ENCODE results near the gene PALS1.
"Not testable (repeated sequence)": the region's sequence is repeated elsewhere in the genome, so short reads cannot be mapped to it uniquely, and the experiment has no call there.

Gene PALS1

DNA sequence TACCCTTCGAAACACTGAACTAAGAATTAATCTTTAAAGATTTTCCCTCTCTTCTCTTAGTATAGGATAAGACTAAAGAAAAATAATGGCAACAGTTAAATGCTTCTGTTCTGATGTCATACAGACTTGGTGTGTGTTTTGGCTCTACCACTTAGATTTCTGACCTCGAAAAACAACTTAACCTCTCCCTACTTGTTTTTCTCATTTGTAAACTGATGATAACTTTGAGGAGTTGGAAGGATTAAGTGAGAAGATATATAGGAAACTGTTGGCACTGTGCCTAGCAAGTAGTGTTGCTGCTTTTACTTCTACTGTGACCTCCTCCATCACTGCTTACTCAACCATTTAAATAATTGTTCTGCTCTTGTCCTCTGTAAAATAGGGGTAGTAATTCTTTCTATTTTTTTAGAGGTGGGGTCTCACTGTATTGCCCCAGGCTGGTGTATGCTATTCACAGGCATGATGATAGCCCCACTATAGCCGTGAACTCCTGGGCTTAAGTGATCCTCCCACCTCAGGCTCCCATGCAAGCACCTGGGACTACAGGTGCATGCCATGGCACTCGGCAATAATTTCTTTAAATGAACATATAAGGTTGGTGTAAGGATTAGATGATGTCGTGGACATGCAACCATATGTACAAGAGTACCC, 22.4 kb downstream of the PALS1 start:
- DNase-seq, result no peak

DNA sequence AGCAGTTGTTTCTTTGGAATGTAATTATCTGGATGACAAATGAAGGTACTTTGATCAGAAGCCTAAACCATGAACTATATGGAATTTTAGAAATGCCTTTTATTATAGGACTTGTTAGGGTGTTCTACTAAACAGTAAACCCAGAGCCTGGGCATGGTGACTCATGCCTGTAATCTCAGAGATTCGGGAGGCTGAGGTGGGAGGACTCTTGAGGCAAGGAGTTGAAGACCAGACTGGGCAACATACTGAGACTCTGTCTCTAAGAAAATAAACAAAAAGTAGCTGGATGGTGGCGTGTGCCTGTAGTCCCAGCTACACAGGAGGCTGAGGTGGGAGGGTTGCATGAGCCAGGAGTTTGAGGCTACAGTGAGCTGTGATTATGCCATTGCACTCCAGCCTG, 23.9 kb downstream of the PALS1 start:
- no peak for DNase-seq

DNA sequence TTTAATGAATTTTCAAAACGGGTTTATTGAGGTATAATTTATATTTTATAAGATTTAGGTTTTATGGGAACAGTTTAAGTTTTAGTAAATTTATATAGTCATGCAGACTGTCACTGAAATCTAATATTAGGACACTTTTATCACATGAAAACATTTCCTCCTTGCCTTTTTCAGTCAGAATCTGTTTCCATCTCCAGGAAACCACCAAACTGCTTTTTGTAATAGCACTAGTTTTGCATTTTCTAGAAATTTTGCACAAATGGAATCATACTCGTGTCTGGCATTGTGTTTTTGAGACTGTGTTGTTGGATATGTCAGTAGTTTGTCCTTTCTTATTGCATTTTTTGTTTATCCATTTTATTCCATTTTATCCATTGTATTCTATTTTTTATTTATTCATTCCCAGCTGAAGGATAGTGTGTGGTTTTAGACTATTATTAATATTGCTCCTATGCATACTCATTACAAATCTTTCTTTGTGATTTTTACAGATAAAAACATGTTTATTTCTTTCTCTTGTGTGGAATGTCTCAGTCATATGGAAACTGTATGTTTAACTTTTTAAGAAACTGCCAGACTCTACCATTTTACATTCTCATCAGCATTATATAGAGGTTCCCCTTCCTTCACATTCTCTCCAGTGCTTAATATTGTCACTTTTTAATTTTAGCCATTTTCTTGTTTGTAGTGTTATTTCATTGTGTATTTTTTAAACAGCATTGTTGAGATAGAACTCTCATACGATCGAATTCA, 26.5 kb downstream of the PALS1 start:
- DNase-seq, result no peak

DNA sequence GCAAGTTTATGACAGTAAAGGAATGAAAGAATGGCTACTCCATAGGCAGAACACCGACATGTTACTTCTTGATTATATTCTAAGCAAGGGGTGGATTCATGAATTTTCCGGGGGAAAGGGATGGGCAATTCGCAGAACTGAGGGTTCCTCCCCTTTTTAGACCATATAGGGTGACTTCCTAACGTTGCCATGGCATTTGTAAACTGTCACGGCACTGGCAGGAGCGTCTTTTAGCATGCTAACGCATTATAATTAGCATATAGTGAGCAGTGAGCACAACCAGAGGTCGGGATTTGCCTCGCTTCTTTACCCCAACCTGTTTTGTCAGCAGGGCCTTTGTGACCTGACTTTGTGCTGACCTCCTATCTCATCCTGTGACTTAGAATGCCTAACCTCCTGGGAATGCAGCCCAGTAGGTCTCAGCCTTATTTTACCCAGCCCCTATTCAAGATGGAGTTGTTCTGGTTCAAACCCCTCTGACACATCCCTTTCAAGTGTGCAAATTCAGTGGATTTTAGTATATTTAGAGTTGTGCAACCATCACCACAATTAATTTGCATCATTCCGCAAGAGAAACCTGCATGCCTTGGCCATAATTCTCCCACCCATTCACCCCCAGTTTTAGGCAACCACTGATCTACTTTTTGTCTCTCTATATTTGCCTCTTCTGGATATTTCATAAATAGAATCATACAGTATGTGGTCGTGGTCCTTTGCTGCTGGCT, 27.4 kb downstream of the PALS1 start:
- no peak for DNase-seq

DNA sequence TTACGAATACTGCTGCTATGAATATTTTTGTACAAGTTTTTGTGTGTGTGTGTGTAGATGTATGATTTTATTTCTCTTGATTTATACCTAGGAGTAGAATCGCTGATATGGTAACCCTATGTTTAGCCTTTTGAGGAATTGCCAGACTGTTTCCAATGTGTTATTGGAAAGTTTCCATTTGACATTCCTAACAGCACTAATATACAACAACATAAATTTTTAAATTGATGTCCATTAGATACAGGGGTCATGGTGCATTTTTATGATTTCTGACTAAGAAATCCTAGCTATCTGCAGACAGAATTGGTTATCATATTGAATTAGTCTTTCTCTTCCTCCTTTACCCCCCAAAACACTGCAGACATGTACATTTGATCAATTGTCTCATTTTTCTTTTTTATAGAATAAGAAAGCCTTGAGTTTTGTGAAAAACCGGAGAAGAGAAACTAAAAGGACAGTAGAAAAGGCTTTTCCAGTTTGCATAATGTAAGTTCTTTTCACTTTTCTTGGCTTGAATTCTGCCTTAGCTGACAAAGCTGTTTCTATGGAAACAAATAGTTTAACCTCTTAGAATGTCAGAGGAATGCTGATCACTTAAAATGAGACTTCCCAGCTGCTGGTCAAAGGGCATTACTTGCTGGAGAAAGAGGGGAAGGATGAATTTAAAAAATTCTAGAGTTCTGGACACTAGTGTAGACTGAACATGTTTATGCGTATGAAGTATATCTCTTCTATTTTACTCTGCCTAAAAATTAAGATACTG, 28.2 kb downstream of the PALS1 start:
- no peak for DNase-seq

DNA sequence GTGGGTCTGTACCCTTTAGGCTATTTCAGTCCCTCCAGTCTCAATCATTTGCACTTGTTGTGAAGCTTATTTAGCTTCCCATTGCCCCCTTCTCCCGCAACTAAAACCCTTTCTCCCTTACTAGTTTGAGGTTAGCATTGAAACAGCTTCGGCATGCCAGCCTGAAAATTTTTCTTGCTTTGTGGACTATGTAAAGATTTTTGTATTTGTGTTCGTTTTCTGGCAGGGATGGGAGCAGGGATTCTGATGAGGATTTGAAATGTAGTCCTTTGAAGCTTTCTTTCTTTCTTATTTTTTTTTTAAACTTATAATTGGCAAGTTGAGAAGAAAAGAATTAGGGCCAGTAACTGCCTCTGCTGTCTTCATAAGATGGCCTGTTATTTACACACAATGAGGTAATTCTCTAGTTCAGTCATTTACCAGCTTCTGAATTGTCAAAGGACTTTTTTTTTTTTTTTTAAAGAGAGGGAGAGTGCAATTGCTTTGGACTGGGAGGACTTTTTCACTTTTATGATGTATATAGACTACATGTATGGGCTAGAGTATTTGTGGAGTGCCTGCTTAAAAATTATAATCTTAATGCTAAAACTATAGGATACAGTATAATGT, 29.0 kb downstream of the PALS1 start:
- no peak for DNase-seq

DNA sequence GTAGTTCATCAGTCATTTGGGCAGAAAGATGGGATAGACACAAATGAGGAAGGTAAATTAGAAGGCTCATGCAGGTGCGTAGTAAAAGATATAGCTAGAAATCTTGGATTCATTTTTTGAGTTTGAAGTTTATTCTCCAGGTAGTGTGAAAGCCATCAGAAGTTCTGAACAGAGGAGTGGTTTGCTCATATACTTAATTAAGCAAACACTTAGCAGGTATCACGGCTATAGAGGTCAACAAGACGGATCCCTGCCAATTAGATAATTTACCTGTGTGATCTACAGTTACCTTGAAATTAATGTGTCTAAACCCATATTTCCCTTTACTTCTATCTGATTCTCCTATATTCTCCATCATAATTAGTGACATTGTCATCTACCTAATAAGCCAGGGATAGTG, 29.7 kb downstream of the PALS1 start:
- no peak for DNase-seq

DNA sequence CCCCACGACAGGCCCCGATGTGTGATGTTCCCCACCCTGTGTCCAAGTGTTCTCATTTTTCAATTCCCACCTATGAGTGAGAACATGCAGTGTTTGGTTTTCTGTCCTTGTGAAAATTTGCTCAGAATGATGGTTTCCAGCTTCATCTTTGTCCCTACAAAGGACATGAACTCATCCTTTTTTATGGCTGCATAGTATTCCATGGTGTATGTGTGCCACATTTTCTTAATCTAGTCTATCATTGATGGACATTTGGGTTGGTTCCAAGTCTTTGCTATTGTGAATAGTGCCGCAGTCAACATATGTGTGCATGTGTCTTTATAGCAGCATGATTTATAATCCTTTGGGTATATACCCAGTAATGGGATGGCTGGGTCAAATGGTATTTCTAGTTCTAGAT, 32.0 kb downstream of the PALS1 start:
- not testable (repeated sequence) for DNase-seq

DNA sequence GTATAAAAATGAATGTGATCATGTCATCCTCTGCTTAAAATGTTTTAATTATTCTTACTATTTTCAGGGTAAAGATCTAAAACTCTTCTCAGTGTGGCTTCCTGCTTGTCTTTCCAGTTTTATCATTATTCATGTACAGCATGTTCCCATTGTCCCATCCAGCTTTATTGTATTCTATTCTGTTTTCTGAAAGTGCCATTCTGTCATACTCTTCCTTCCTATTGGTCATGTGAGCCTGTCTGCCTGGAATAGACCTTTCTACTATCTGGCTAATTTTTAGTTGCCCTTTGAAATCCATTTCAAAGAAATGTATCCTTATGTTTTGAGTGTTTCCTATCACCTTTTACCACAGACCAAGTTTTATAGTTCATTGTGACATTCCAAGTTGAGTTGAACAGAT, 34.9 kb downstream of the PALS1 start:
- DNase-seq, result no peak

DNA sequence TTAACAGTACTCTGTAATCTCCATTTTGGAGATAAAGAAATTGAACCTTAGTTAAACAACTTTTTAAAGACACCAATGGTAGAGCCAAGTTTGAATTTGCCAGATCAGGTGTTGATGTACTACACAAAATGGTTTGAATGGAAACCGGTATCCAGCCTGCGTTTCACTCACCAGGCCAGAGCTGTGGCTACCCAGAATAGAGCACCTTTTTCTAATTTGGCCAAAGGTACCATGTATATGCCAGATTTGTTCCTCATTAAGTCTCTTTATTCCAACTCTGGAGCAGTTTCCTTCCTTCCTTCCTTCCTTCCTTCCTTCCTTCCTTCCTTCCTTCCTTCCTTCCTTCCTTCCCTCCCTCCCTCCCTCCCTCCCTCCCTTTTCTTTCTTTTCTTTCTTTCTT, 39.3 kb downstream of the PALS1 start:
- DNase-seq, result no peak

DNA sequence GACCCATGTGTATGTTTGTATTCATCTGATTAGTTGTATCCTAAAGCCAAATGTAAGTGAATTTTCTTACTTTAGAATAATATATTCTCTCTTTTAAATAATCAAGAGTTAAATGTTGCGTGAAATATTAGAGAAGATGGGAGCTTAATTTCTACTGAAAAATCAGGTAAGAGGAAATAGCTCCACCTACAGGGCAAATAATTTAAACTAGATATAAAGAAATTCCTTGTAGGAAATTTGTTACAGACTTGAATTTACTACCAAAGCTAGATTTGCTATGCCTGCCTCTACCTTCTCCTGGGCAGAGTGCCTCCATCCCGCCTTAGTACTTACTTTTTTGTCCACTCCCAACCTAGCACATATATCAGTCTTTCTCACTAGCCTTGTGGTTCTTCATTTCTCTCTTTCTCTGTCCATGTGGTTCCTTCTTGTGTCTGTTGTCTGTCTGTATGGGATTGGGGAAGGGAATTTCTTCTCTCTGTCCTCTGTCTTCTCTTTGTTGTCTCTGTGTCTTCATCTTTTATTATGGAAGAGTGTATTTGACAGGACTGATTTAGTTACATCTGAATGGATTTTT, 44.7 kb downstream of the PALS1 start:
- DNase-seq, result peak in 1 of 2 experiments; percentile 2

Data from NCI-H1930 (cell line).